H1 (cell line): ENCODE results near the gene PTRH1. TPM values are rescaled to one million over a fixed set of nuclear protein-coding genes. Genes with fewer than 3 reads are reported as not detected.

Experiments used
- CTCF ChIA-PET: fragments of 300-600 bp; sonication (Branson Sonifier 250); formaldehyde crosslinking; loops from one replicate; lab custom pipeline; 2021; ENCODE audit not compliant: partially characterized antibody; lab: Charles Lee
- POLR2A ChIA-PET: fragments of 300-600 bp; sonication (Branson Sonifier 250); formaldehyde crosslinking; loops from one replicate; lab custom pipeline; 2021; ENCODE audit warnings: inconsistent platforms; ENCODE audit not compliant: partially characterized antibody; lab: Charles Lee
- DNase-seq, 2 experiments: peaks; one replicate each; pipeline versions ENCODE4 v3.0.0 to v3.0.0-alpha.2; 2010 to 2022; ENCODE audit warnings: low spot score in 2 of 2, low read depth in 1 of 2, mixed read lengths in 1 of 2
- FAIRE-seq: peaks from 2 replicates; lab custom pipeline; 2011; peaks lifted over from hg19 to GRCh38; lab: Jason Lieb, UNC
- H2AFZ ChIP-seq: 2 replicates; pipeline ENCODE4 v1.8.1; 2012; ENCODE audit warnings: low read length, inconsistent platforms
- H2AK5ac ChIP-seq: 2 replicates; pipeline ENCODE4 v1.6.1; 2013; ENCODE audit warnings: low read depth, low read length
- H2BK120ac ChIP-seq: replicated peaks from 2 replicates; pipeline ENCODE3; 2013; ENCODE audit warnings: low read depth, low read length, inconsistent platforms
- H2BK12ac ChIP-seq: 2 replicates; pipeline ENCODE4 v1.6.1; 2013; ENCODE audit warnings: low read depth, low read length
- H2BK15ac ChIP-seq: 2 replicates; pipeline ENCODE4 v1.6.1; 2013; ENCODE audit warnings: low read length
- H2BK20ac ChIP-seq: 2 replicates; pipeline ENCODE4 v1.6.1; 2013; ENCODE audit warnings: low read length
- H2BK5ac ChIP-seq: 2 replicates; pipeline ENCODE4 v1.6.1; 2013; ENCODE audit warnings: low read depth, low read length
- H3K14ac ChIP-seq: 2 replicates; pipeline ENCODE4 v1.6.1; 2013; ENCODE audit warnings: inconsistent platforms; ENCODE audit not compliant: insufficient read length
- H3K18ac ChIP-seq: 2 replicates; pipeline ENCODE4 v1.6.1; 2013; ENCODE audit warnings: low read length; ENCODE audit errors: extremely low read depth
- H3K23ac ChIP-seq: 2 replicates; pipeline ENCODE4 v1.6.1; 2013; ENCODE audit warnings: inconsistent platforms; ENCODE audit not compliant: insufficient read length
- H3K23me2 ChIP-seq: 2 replicates; pipeline ENCODE4 v1.6.1; 2013; ENCODE audit warnings: low read depth, low read length
- H3K27ac ChIP-seq: 2 replicates; pipeline ENCODE4 v1.6.1; 2011; ENCODE audit warnings: low read depth, low read length, inconsistent platforms
- H3K27me3 ChIP-seq, 4 experiments: replicated peaks in 1 of 4; 1 replicate in 1 of 4; 2 replicates in 3 of 4; pipeline versions ENCODE4 v1.6.1 to v1.8.1; 2011 to 2013; ENCODE audit warnings: low read length in 3 of 4, mild to moderate bottlenecking in 3 of 4, inconsistent platforms in 2 of 4, mixed read lengths in 2 of 4, moderate library complexity in 1 of 4; ENCODE audit not compliant: control insufficient read depth in 3 of 4, insufficient read depth in 3 of 4; ENCODE audit errors: extremely low read depth in 1 of 4
- H3K36me3 ChIP-seq, 4 experiments: 2 replicates each; pipeline versions ENCODE4 v1.6.1 to v1.8.1; 2011 to 2013; ENCODE audit warnings: mild to moderate bottlenecking in 4 of 4, low read length in 3 of 4, moderate library complexity in 2 of 4, control low read depth in 1 of 4, inconsistent platforms in 1 of 4; ENCODE audit not compliant: insufficient read depth in 4 of 4, control insufficient read depth in 2 of 4
- H3K4ac ChIP-seq: replicated peaks from 2 replicates; pipeline ENCODE3; 2013; ENCODE audit warnings: low read length, low read depth, mixed read lengths, inconsistent platforms; ENCODE audit not compliant: insufficient read length
- H3K4me1 ChIP-seq, 4 experiments: replicated peaks in 1 of 4; 1 replicate in 1 of 4; 2 replicates in 3 of 4; pipeline versions ENCODE4 v1.6.1 to v1.8.1; 2011 to 2013; ENCODE audit warnings: low read length in 3 of 4, inconsistent platforms in 2 of 4, mixed read lengths in 1 of 4; ENCODE audit not compliant: insufficient read depth in 4 of 4, control insufficient read depth in 3 of 4
- H3K4me2 ChIP-seq, 2 experiments: 2 replicates each; pipeline versions ENCODE4 v1.6.1 to v1.8.1; 2011 to 2013; ENCODE audit warnings: low read depth in 2 of 2, low read length in 2 of 2, control low read depth in 1 of 2, inconsistent platforms in 1 of 2, mild to moderate bottlenecking in 1 of 2; ENCODE audit not compliant: insufficient read depth in 1 of 2
- H3K4me3 ChIP-seq, 4 experiments: fragments of 200-600, 300-600 bp in 1 of 4; sonication (generic), shearing (Covaris generic), sonication (Bioruptor Twin) in 1 of 4; 2 replicates each; pipeline versions ENCODE4 v1.5.1 to v1.8.1; 2011 to 2016; ENCODE audit warnings: low read length in 4 of 4, low read depth in 3 of 4, control low read depth in 2 of 4, inconsistent platforms in 2 of 4, mild to moderate bottlenecking in 2 of 4, mixed read lengths in 1 of 4, moderate library complexity in 1 of 4; ENCODE audit not compliant: insufficient read depth in 2 of 4; ENCODE audit errors: extremely low read depth in 1 of 4
- H3K56ac ChIP-seq: replicated peaks from 2 replicates; pipeline ENCODE3; 2013; ENCODE audit warnings: low read depth, mild to moderate bottlenecking, mixed read lengths, low read length, inconsistent platforms; ENCODE audit not compliant: insufficient read length
- H3K79me1 ChIP-seq: 2 replicates; pipeline ENCODE4 v1.6.1; 2013; ENCODE audit warnings: low read depth, low read length, control low read depth
- H3K79me2 ChIP-seq, 2 experiments: 2 replicates each; pipeline versions ENCODE4 v1.6.1 to v1.8.1; 2012 to 2013; ENCODE audit warnings: low read length in 2 of 2, mild to moderate bottlenecking in 2 of 2, inconsistent platforms in 1 of 2; ENCODE audit not compliant: insufficient read depth in 2 of 2, control insufficient read depth in 1 of 2
- H3K9ac ChIP-seq, 4 experiments: replicated peaks in 1 of 4; 1 replicate in 1 of 4; 2 replicates in 3 of 4; pipeline versions ENCODE4 v1.6.1 to v1.8.1; 2011 to 2013; ENCODE audit warnings: low read depth in 3 of 4, low read length in 3 of 4, control low read depth in 2 of 4, mild to moderate bottlenecking in 2 of 4, moderate library complexity in 2 of 4, inconsistent platforms in 1 of 4; ENCODE audit errors: extremely low read depth in 1 of 4
- H3K9me3 ChIP-seq, 2 experiments: 2 replicates each; pipeline versions ENCODE4 v1.6.1 to v1.8.1; 2012 to 2013; ENCODE audit warnings: mild to moderate bottlenecking in 2 of 2, moderate library complexity in 2 of 2, control low read depth in 1 of 2, inconsistent platforms in 1 of 2, low read depth in 1 of 2, low read length in 1 of 2, mixed read lengths in 1 of 2; ENCODE audit not compliant: insufficient read depth in 2 of 2
- H4K20me1 ChIP-seq, 2 experiments: replicated peaks in 1 of 2; 2 replicates each; pipeline versions ENCODE3 to v1.8.1; 2011 to 2013; ENCODE audit warnings: inconsistent platforms in 2 of 2, low read length in 2 of 2, mild to moderate bottlenecking in 1 of 2; ENCODE audit not compliant: insufficient read depth in 2 of 2, control insufficient read depth in 1 of 2
- H4K5ac ChIP-seq: 2 replicates; pipeline ENCODE4 v1.6.1; 2013; ENCODE audit warnings: low read length, low read depth, mixed read lengths, inconsistent platforms; ENCODE audit not compliant: insufficient read length
- H4K8ac ChIP-seq: 2 replicates; pipeline ENCODE4 v1.8.0; 2013; ENCODE audit warnings: mild to moderate bottlenecking, moderate library complexity, low read length, inconsistent platforms; ENCODE audit not compliant: insufficient read depth; ENCODE audit errors: extremely low read depth
- H4K91ac ChIP-seq: replicated peaks from 2 replicates; pipeline ENCODE3; 2013; ENCODE audit warnings: low read length, mixed read lengths, inconsistent platforms; ENCODE audit not compliant: insufficient read length
- CBX5 ChIP-seq: fragments of 300-800, 300-1000 bp; sonication (generic); IDR thresholded peaks from 2 replicates; pipeline ENCODE4 v1.7.1; 2016; ENCODE audit warnings: antibody characterized with exemption, low read length, low read depth
- CREB1 ChIP-seq: IDR thresholded peaks from 2 replicates; pipeline ENCODE4 v1.6.1; 2012; ENCODE audit warnings: inconsistent platforms
- E2F6 ChIP-seq: IDR thresholded peaks from 2 replicates; pipeline ENCODE4 v1.6.1; 2012; ENCODE audit warnings: inconsistent platforms
- EP300 ChIP-seq, 2 experiments: IDR thresholded peaks; 1 replicate in 1 of 2; 2 replicates in 1 of 2; pipeline ENCODE4 v1.6.1; 2011 to 2012; ENCODE audit warnings: low read depth in 2 of 2, low read length in 2 of 2, mild to moderate bottlenecking in 2 of 2, borderline replicate concordance in 1 of 2, inconsistent platforms in 1 of 2, moderate library complexity in 1 of 2
- JUN ChIP-seq: IDR thresholded peaks from 2 replicates; pipeline ENCODE4 v1.6.1; 2011; ENCODE audit warnings: low read depth, mild to moderate bottlenecking, improper control_type of control experiment, low read length
- MAFK ChIP-seq: IDR thresholded peaks from 2 replicates; pipeline ENCODE4 v1.6.1; 2012; ENCODE audit warnings: low read depth, mild to moderate bottlenecking, improper control_type of control experiment, low read length
- PHF8 ChIP-seq: fragments of 200-600 bp; sonication (generic); conservative IDR thresholded peaks from 2 replicates; pipeline ENCODE4 v1.7.1; 2012; ENCODE audit warnings: low read depth, mild to moderate bottlenecking, inconsistent platforms, low read length, moderate library complexity
- SAP30 ChIP-seq: fragments of 300-600 bp; sonication (generic); IDR thresholded peaks from 2 replicates; pipeline ENCODE4 v1.7.1; 2012; ENCODE audit warnings: low read length, moderate library complexity, mild to moderate bottlenecking, inconsistent platforms; ENCODE audit not compliant: insufficient read depth, insufficient replicate concordance
- SP1 ChIP-seq: IDR thresholded peaks from 2 replicates; pipeline ENCODE4 v1.6.1; 2011; ENCODE audit warnings: low read depth, low read length
- SRF ChIP-seq: IDR thresholded peaks from 2 replicates; pipeline ENCODE4 v1.6.1; 2011; ENCODE audit warnings: mild to moderate bottlenecking, low read depth, low read length, moderate library complexity
- TAF7 ChIP-seq: optimal IDR thresholded peaks from 2 replicates; pipeline ENCODE3; 2011; ENCODE audit warnings: low read depth, mild to moderate bottlenecking, inconsistent platforms, low read length, moderate library complexity, borderline replicate concordance
- TBP ChIP-seq: IDR thresholded peaks from 2 replicates; pipeline ENCODE4 v1.6.1; 2011; ENCODE audit warnings: low read depth, low read length, improper control_type of control experiment
- TEAD4 ChIP-seq: IDR thresholded peaks from 2 replicates; pipeline ENCODE4 v1.6.1; 2012; ENCODE audit warnings: low read depth, low read length, inconsistent platforms, mixed read lengths
- WGBS, 2 experiments: shearing (Covaris generic) in 1 of 2; methylation state at CpG; one replicate each; pipeline versions ENCODE4 v1.1.6 to v1.1.7; 2013 to 2015; ENCODE audit warnings: low lambda C conversion rate in 2 of 2, mixed read lengths in 2 of 2, inconsistent platforms in 1 of 2, low coverage in 1 of 2, missing lambda C conversion rate in 1 of 2; ENCODE audit not compliant: insufficient replicate concordance in 2 of 2, insufficient coverage in 1 of 2, insufficient read length in 1 of 2; ENCODE audit errors: extremely low coverage in 1 of 2, missing lambda C conversion rate in 1 of 2; 5-methylcytosine and 5-hydroxymethylcytosine counted together
- polyA plus RNA-seq, 7 experiments: library from polyadenylated mRNA; depleted of rRNA in 3 of 7; stranded (reverse) in 5 of 7; unstranded in 2 of 7; fragments of >200 nt in 5 of 7; fragments of 200-250 nt in 2 of 7; gene quantifications; 1 replicate in 5 of 7; 2 replicates in 1 of 7; 4 replicates in 1 of 7; pipeline versions ENCODE4 v1.2.1 to v1.2.3, GENCODE V29; 2011 to 2013; ENCODE audit warnings: missing spikeins in 2 of 7, mixed read lengths in 2 of 7
- total RNA-seq: library from RNA; stranded (reverse); fragmentation: NEBNext Ultra II Directional; extraction: Animal tissue kit (Norgen Biotek cat#: 25700); gene quantifications from 2 replicates; pipeline ENCODE4 v1.2.1, GENCODE V29; 2021

PTRH1 gene
- total and polyA plus RNA-seq, 2 of the 8 experiments (the other 6 are each of a cell fraction or from before 2014, with no cell fraction given), result 11.1 to 19.8 TPM

GRCh38 chr9:127732444-127732843 is 17.0 kb upstream of the PTRH1 start:
- H2BK5ac ChIP-seq, result no peak overlapping the region
- H2BK15ac ChIP-seq, result no peak overlapping the region
- no peaks in the 10 kb centered on the region for H3K36me3 ChIP-seq
- ChIA-PET POLR2A (interaction anchor here (0.6 kb wide), 1 partner anchor 53 kb away, joined by 4 read pairs; the partner anchor contains the start of gene CDK9), CTCF (interaction anchor here (0.6 to 5.0 kb wide), 13 partner anchors 16 to 243 kb away, joined by 3 to 34 read pairs (median 4); partner anchors contain the start of gene CFAP157)
- DNase-seq (no peak), FAIRE-seq (no peak)
- H2AFZ ChIP-seq, result no peak overlapping the region
- H3K79me2 ChIP-seq, result no peaks in the 10 kb centered on the region
- WGBS, 2 experiments, result 95% methylated on average over 19 of the region's 21 CpGs; no CpG with 5 or more reads in 1 of the 2 experiments
- H2BK12ac ChIP-seq, result no peak overlapping the region
- no peaks in the 10 kb centered on the region for H3K79me1 ChIP-seq
- no peak overlapping the region for H2BK120ac ChIP-seq
- H4K5ac ChIP-seq, result no peak overlapping the region
- H3K4me2 ChIP-seq, result no peak overlapping the region
- no peak overlapping the region for H3K56ac ChIP-seq
- no peak overlapping the region for H3K27ac ChIP-seq
- H3K23ac ChIP-seq, result no peak overlapping the region
- no peak overlapping the region for H3K14ac ChIP-seq
- H3K4me3 ChIP-seq, result no peak overlapping the region
- no peak overlapping the region for H3K4ac ChIP-seq
- no peak overlapping the region for H3K9ac ChIP-seq
- peaks cover 0 to 2% of the 10 kb centered on the region in 2 experiments for H4K20me1 ChIP-seq
- no peak overlapping the region for H2AK5ac ChIP-seq
- H4K8ac ChIP-seq, result no peak overlapping the region
- H3K9me3 ChIP-seq, result no peaks in the 10 kb centered on the region
- no peaks in the 10 kb centered on the region for H3K27me3 ChIP-seq
- H4K91ac ChIP-seq, result no peak overlapping the region
- no peak overlapping the region for H2BK20ac ChIP-seq
- peaks cover 3 to 11% (median 6%) of the 10 kb centered on the region in 4 experiments; a peak in 6 of 7 replicates for H3K4me1 ChIP-seq
- 0 out of 2 replicates have a peak, but pooled peaks cover 2% of the 10 kb centered on the region for H3K23me2 ChIP-seq
- no peak overlapping the region for H3K18ac ChIP-seq
- no peak for TF ChIP-seq CREB1
- TF ChIP-seq SRF, result no peak
- no peak for TF ChIP-seq EP300 (IDR thresholded peaks at IDR 0.05; ENCODE audit: borderline replicate concordance in 1 of 2, low read depth in 2 of 2, low read length in 2 of 2)
- TF ChIP-seq SP1, result no peak
- no peak for TF ChIP-seq E2F6
- TF ChIP-seq TEAD4, result no peak
- no peak for TF ChIP-seq CBX5
- TF ChIP-seq PHF8, result no peak
- TF ChIP-seq MAFK, result no peak
- no peak for TF ChIP-seq TBP
- TF ChIP-seq SAP30, result no peak
- TF ChIP-seq JUN, result no peak
- TF ChIP-seq TAF7, result no peak
